A172 (cell line): Measurements from ENCODE around the gene APOL1. TPM values are rescaled to one million over a fixed set of nuclear protein-coding genes. Genes with fewer than 3 reads are reported as not detected.

Experiments used
- DNase-seq: peaks from one replicate; pipeline ENCODE4 v3.0.0-alpha.2; 2015; ENCODE audit warnings: low spot score
- total RNA-seq: library from RNA; depleted of rRNA; stranded (reverse); fragments of >200 nt; shearing (Covaris generic); gene quantifications from 2 replicates; pipeline ENCODE4 v1.2.3, GENCODE V29; 2014

Gene APOL1
- total RNA-seq, 1 experiment from 2014 or later, result 10.7 TPM

GRCh38 chr22:36291831-36292740 lies 39.2 kb downstream of the APOL1 start:
- no peak for DNase-seq

DNA sequence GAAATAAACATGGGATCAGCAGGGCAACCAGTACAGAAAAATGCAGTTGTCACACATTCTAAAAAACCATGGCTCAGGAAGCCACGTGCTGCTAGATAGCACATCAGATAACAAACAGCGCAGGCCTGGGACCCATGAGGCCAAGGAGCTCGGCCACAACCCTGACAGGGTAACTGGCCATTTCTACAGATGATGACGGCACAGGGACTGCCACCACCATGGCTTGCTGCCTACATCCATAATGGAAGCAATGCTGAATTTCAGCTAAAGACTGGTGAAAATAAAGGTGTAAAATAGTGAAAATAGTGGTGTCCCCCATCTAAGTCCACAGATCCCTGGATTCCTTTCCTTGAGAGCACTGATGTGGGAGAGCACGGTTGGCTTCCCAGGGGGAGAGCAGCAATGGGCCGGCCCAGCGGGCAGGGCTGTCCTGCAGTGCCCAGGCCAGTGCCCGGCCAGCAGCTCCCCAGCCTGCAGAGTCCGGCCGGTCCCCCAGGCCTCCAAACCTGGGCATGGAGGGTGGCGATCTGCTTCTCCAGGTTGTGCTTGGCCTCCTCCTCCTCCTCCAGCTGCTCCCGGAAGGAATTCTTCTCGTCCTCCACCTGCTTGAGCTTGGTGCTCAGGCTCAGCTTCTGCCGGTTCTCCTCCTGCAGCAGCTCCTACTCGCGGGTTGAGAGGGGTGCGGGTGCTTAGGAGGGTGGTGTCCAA lies 40.0 kb downstream of the APOL1 start:
- DNase-seq, result no peak

DNA sequence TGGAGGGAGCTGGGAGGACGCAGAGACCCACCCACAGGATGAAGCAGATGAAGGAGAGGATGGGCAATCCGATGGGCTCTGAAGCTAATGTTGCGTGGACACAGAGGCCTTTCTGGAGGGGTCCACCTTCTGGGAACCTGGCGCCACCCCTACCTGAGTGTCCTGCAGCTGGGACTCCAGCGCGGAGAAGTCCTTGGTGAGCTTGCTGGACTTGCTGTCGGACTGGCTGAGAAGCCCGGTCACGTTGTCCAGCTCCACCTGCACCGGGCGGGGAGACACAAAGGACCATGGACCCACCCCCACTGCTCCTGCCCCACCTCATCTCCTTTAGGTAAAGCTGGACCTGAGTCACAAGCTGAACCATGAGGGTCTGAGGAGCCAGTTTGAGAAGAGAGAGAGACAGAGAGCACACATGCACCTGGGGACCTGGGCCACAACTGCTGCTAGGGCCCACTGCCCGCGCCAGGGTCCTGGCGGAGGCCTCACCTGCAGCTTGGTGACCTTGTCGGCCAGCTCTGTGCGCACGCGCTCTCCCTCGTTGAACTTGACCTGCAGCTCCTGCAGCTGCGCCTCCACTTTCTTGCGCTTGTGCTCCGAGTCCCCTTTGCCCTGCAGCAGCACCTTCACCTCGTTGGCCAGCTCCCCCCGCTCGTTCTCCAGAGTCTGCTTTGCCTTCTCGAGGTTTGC lies 40.8 kb downstream of the APOL1 start:
- no peak for DNase-seq

DNA sequence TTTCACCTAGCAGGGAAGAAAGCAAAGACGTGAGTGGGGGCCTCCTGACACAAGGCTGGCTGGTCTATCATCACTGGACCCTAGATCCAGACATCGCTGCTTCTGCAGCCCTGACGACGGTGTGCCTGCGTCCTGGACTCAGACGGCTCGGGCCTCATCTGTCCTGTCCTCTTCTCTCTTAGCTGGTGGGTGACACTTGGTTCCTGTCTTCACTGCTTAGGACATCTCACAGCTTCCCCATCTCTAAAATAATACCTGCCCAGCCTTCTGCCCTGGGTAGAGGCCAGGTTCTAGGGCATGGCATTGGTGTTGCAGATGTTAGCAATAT lies 41.3 kb downstream of the APOL1 start:
- no peak for DNase-seq

- no peak for DNase-seq
These were observed 41.9 kb downstream of the APOL1 start for GRCh38 chr22:36294801-36295200.

GRCh38 chr22:36295247-36295646 lies 42.3 kb downstream of the APOL1 start:
- DNase-seq, result no peak

- DNase-seq, result no peak
These were observed 43.8 kb downstream of the APOL1 start for GRCh38 chr22:36296690-36297089.

GRCh38 chr22:36297568-36297967 lies 44.6 kb downstream of the APOL1 start:
- DNase-seq, result no peak

- no peak for DNase-seq
These were observed 45.2 kb downstream of the APOL1 start for GRCh38 chr22:36298118-36298517.

DNA sequence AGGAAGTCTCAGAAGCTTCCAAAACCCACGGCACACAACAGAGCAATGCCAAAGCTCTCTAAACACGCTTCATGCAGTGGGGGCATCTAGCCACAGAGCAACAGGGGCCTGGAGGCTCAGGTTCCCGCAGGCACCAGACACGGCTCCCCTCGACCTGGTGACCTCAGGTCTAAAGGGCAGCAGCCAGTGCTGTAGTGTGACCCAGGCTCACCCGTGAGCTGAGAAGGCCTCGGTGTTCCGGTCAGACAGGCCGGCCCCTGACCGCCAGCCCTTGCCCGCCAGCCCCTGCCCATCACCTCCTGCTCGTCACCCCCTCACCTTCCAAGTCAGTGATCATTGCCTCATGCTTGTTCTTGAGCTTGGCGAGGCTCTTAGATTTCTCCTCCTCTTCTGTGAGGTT lies 45.7 kb downstream of the APOL1 start:
- DNase-seq, result no peak

- DNase-seq, result no peak
These were observed 46.4 kb downstream of the APOL1 start for GRCh38 chr22:36299295-36299694.

DNA sequence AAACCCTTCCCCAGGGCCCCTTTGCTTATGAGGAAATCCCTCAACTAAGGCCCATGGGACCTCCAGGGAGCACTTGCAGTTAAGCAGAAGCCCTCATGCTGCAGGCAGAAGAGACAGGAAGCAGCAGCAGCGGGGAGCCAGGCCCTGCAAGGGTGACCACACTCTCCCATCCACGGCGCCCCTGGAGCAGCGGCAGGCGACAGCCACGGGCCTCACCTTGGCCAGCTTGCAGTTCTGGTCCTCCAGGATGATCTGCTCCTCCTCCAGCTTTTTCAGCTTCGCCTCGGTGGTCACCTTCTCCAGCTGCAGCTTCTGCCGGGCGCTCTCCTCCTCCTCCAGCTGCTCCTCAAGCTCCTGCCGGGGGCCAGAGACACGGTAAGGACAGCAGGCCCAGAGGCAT lies 47.0 kb downstream of the APOL1 start:
- no peak for DNase-seq

DNA sequence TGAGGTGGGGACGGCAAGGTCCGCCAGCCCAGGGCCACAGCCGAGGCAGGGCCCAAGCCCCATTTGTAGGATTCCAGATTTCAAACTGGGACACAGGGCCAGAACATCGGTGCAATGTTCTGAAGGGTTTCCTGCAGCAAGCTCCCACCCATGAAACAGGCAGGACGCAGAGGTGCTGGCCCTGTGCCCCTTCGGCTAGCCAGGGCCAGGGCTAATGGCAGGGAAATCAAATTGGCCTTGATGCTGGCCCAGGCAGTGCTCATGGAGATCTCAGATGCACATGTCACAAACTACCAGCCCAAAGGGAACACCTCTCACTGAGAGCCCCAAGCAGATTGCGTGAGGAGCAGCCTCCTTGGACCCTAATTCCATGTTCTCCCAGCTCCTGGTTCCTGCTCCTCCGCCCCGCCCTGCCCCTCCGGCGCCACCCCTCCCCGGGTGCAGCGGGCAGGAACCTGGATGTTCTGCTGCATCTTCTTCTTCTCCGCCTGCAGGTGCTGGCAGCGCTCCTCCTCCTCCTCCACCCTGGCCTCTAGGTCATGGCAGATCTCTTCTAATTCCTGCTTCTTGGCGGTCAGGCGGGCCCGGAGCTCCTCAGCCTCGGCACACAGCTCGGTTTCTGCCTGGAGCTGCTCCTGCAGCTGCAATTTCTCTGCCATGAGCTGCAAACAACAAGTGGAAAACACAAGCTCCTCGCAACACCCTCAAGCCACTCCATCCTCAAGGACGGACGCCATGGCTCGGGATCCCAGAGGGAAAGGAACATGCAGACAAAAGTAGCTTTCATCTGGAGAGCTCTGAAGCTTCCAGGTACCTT lies 47.7 kb downstream of the APOL1 start:
- DNase-seq, result no peak

- DNase-seq, result no peak
These were observed 48.5 kb downstream of the APOL1 start for GRCh38 chr22:36301384-36301828.

- no peak for DNase-seq
These were observed 48.9 kb downstream of the APOL1 start for GRCh38 chr22:36301851-36302250.

GRCh38 chr22:36302439-36303114 lies 49.6 kb downstream of the APOL1 start:
- DNase-seq, result no peak

DNA sequence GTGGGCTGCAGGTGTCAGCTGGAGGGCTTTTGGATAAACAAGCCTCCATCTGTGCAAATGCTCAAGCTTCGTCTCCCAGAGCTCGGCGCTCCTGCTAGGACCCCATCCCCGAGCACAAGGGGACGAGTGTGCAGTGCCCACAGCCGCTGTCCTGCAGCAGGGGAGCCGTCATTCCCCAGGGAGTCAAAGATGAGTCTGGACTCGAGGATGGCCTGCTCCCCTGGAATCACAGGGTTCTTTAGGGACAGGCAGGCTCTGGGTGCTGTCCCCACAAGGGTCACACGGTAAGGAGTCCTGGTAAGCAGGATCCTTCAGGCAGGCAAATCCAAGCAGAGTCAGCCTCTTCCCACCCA lies 50.2 kb downstream of the APOL1 start:
- no peak for DNase-seq

DNA sequence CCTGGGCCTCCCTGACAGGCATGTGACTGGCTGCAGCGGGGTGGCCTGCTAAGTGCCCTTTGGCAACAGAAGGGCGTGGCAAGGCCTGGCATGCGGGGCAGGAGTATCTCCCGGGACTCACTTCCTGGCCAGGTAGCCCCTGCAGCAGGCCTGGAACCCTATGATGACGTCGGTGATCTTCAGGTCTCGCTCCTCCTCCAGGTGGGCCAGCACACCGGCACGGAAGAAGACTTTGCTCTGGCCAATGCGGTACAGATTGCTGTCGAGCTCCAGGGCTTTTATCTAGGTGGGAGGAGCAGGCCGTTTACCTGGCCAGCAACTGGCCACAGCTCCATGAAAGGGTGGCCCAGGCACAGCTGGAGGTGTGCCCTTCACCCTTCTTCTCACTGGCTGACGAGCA lies 50.9 kb downstream of the APOL1 start:
- no peak for DNase-seq

DNA sequence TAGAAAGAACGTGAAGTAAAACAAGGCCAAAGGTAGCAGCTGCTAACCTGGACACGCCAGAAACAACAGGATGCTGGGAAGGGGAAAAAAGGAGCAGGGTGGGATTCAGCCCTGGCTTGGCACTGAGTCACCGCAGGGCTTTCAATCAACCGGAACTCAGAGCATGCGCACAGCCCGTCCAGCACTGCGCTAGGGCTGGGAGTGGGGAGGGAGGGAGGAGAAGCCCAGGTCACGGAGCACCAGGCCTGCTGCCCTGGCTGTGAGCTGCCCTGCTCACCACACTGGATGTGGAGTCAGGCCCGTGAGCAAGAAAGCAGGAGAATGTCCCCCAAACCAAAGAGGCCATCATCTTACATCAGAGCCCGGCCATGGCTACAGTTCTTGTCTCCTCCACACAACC lies 51.5 kb downstream of the APOL1 start:
- no peak for DNase-seq

DNA sequence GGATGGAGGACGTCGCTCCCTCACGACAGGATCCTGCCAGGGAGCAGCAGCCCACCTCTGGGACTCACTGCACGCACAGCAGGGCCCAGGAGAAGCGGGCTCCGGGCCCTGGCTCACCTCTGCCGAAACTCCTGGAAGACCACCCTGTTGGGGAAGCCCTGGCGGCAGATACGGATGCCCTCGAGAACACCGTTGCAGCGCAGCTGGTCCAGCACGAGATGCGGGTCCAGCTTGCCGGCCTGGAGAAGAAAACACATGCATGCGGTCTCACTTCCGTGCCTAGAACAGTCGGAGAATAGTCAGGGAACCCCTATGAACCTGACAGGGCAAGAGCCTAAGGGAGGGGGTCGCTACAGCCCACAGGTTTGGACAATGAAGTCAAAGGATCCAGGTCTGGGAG lies 52.9 kb downstream of the APOL1 start:
- DNase-seq, result no peak

- DNase-seq, result no peak
These were observed 53.3 kb downstream of the APOL1 start for GRCh38 chr22:36306227-36306626.
